Hematopoietic multipotent progenitor cell treated with erythropoietin and hydrocortisone succinate and interleukin-3 and kit ligand, for 15 days (in vitro differentiated cells): ENCODE measurements around the gene SPEG.
A peak's percentile ranks its signal among the peaks of the same experiment; 100 is the strongest.

Experiments
- DNase-seq: peaks from one replicate; pipeline ENCODE4 v3.0.0-alpha.2; 2015; ENCODE audit warnings: low spot score

The SPEG gene

DNA sequence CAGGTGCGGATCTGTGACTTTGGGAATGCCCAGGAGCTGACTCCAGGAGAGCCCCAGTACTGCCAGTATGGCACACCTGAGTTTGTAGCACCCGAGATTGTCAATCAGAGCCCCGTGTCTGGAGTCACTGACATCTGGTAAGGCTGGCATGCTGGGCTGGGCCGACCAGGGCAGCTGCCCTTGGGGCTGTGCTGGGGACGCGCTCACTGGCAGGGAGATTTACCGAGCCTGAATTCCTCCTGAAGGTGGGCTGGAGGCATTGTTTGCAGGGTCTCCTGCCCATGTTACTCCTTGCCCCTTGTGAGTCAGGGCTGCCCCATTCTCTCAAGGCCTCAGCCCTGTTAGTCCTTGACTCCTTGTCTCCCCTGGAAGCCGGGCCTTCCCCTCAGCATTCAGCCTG is 45.4 kb downstream of the SPEG start:
- no peak for DNase-seq

DNA sequence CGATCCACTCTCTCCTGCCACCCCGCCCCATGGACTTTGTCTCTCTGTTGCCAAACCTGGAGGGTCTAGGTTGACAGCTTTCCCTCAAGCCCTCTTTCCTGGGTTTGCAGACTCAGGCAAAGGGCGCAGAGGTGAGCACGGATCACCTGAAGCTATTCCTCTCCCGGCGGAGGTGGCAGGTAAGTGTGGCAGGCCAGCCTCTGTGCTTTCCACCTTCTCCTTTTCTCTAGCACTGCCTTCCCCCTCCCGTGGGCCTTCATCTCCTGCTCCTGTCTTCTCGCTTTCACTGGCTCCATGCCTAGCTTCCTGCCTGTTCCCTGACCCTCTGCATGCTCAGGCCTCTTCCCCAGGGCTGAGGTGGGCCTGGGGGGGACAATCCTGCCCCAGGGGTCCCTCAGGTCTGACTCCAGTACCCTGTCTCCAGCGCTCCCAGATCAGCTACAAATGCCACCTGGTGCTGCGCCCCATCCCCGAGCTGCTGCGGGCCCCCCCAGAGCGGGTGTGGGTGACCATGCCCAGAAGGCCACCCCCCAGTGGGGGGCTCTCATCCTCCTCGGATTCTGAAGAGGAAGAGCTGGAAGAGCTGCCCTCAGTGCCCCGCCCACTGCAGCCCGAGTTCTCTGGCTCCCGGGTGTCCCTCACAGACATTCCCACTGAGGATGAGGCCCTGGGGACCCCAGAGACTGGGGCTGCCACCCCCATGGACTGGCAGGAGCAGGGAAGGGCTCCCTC is 48.2 kb downstream of the SPEG start:
- no peak for DNase-seq

DNA sequence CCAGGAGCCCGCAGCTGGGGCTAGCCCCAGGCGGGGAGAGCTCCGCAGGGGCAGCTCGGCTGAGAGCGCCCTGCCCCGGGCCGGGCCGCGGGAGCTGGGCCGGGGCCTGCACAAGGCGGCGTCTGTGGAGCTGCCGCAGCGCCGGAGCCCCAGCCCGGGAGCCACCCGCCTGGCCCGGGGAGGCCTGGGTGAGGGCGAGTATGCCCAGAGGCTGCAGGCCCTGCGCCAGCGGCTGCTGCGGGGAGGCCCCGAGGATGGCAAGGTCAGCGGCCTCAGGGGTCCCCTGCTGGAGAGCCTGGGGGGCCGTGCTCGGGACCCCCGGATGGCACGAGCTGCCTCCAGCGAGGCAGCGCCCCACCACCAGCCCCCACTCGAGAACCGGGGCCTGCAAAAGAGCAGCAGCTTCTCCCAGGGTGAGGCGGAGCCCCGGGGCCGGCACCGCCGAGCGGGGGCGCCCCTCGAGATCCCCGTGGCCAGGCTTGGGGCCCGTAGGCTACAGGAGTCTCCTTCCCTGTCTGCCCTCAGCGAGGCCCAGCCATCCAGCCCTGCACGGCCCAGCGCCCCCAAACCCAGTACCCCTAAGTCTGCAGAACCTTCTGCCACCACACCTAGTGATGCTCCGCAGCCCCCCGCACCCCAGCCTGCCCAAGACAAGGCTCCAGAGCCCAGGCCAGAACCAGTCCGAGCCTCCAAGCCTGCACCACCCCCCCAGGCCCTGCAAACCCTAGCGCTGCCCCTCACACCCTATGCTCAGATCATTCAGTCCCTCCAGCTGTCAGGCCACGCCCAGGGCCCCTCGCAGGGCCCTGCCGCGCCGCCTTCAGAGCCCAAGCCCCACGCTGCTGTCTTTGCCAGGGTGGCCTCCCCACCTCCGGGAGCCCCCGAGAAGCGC is 49.1 kb downstream of the SPEG start:
- no peak for DNase-seq

DNA sequence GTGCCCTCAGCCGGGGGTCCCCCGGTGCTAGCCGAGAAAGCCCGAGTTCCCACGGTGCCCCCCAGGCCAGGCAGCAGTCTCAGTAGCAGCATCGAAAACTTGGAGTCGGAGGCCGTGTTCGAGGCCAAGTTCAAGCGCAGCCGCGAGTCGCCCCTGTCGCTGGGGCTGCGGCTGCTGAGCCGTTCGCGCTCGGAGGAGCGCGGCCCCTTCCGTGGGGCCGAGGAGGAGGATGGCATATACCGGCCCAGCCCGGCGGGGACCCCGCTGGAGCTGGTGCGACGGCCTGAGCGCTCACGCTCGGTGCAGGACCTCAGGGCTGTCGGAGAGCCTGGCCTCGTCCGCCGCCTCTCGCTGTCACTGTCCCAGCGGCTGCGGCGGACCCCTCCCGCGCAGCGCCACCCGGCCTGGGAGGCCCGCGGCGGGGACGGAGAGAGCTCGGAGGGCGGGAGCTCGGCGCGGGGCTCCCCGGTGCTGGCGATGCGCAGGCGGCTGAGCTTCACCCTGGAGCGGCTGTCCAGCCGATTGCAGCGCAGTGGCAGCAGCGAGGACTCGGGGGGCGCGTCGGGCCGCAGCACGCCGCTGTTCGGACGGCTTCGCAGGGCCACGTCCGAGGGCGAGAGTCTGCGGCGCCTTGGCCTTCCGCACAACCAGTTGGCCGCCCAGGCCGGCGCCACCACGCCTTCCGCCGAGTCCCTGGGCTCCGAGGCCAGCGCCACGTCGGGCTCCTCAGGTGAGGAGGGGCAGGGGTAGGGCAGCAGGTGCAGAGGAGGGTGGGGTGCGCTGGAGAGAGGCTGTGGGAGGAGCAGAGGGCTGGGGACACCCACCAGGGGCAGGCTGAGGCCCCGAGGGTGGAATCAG is 49.9 kb downstream of the SPEG start:
- no peak for DNase-seq

DNA sequence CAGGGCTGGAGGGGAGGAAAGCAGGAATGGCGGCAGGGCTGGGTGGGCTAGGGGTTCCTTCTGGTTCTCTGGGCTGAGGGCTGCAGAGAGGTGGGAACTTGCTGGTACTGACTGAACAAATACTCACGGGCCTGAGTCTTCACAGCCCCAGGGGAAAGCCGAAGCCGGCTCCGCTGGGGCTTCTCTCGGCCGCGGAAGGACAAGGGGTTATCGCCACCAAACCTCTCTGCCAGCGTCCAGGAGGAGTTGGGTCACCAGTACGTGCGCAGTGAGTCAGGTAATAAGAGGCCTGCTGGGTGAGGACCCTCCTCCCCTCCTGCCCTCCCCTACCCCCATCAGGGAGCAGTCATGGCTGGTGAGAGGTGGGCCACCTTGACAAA is 50.5 kb downstream of the SPEG start:
- no peak for DNase-seq

DNA sequence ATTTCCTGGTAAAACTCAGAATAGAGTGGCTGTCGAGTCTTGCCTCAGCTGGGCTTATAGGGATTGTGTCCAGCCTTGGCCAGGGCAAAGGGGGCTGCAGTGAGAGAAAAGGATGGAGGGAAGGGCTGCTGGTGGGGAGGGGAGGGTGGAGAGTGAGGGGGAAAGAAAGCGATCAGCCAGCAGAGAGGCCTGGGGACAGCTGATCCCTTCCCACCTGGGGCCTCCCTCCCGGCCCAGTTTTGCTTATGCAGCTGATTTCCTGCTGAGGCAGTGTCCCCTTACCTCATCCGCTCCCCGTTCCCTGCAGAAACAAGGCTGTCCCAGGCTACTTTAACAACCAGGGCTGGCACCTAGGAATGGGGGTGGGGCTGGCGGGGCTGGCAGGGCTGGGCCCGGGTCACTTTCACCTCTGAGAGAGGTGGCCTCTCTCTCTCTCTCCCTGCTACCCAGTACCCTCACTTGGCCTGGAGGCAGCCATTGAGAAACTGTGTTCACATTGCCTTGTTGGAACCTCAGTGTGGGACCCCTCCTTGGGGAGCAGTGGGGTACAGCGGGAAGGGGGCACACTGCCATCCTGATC is 51.8 kb downstream of the SPEG start:
- no peak for DNase-seq

DNA sequence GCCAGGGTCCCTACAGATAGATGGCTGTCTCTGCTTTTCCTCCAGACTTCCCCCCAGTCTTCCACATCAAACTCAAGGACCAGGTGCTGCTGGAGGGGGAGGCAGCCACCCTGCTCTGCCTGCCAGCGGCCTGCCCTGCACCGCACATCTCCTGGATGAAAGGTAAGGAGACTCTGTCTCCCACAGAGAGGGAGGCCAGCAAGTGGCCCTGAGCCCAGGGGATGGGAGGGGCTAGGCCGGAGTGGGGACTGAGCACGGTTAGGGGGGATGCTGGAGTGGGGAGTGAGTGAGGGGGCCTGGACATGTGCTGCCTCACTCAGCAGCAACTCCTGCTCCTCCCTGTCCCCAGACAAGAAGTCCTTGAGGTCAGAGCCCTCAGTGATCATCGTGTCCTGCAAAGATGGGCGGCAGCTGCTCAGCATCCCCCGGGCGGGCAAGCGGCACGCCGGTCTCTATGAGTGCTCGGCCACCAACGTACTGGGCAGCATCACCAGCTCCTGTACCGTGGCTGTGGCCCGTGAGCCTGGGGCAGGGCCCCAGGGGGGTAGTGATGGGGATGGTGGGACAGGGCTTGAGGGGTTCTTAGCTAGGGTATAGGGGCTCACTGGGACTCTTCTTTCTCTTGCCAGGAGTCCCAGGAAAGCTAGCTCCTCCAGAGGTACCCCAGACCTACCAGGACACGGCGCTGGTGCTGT is 53.7 kb downstream of the SPEG start:
- DNase-seq = no peak

DNA sequence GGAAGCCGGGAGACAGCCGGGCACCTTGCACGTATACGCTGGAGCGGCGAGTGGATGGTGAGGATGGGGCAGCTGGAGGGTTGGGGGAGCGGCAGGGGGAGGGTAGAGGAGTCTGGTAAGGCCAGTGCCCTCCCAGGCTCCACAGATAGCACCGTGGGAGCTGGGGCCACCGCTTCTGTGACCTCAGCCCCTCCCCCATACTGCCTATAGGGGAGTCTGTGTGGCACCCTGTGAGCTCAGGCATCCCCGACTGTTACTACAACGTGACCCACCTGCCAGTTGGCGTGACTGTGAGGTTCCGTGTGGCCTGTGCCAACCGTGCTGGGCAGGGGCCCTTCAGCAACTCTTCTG is 54.2 kb downstream of the SPEG start:
- no peak for DNase-seq

DNA sequence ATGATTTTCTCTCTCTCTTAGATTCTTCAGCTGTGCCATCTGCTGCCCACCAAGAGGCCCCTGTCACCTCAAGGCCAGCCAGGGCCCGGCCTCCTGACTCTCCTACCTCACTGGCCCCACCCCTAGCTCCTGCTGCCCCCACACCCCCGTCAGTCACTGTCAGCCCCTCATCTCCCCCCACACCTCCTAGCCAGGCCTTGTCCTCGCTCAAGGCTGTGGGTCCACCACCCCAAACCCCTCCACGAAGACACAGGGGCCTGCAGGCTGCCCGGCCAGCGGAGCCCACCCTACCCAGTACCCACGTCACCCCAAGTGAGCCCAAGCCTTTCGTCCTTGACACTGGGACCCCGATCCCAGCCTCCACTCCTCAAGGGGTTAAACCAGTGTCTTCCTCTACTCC is 54.7 kb downstream of the SPEG start:
- DNase-seq = no peak

DNA sequence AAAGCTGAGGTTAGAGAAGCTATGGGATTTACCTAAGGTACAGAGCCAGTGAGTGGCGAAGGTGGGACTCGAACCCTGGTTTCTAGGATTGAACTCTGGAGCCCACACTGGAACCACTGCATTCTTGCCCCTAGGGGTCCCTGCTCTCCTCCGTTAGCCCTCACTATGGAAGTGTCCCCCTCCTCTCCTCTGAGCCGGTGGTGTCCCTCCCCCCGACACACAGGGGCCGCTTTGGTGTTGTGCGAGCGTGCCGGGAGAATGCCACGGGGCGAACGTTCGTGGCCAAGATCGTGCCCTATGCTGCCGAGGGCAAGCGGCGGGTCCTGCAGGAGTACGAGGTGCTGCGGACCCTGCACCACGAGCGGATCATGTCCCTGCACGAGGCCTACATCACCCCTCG is 55.5 kb downstream of the SPEG start:
- no peak for DNase-seq

DNA sequence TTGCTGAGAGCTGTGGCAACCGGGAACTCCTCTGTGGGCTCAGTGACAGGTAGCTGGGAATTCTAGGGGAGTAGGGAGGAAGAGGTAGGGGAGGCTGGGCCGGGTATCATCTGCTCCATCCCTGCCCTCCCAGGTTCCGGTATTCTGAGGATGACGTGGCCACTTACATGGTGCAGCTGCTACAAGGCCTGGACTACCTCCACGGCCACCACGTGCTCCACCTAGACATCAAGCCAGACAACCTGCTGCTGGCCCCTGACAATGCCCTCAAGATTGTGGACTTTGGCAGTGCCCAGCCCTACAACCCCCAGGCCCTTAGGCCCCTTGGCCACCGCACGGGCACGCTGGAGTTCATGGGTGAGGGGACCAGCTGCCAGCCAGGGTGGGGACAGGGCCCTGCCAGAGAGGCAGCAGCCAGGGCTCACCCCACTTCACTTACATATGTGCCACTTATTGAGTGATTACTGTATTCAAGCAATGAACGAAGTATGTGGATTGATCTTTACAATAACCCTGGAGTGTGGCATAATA is 56.0 kb downstream of the SPEG start:
- DNase-seq = no peak

DNA sequence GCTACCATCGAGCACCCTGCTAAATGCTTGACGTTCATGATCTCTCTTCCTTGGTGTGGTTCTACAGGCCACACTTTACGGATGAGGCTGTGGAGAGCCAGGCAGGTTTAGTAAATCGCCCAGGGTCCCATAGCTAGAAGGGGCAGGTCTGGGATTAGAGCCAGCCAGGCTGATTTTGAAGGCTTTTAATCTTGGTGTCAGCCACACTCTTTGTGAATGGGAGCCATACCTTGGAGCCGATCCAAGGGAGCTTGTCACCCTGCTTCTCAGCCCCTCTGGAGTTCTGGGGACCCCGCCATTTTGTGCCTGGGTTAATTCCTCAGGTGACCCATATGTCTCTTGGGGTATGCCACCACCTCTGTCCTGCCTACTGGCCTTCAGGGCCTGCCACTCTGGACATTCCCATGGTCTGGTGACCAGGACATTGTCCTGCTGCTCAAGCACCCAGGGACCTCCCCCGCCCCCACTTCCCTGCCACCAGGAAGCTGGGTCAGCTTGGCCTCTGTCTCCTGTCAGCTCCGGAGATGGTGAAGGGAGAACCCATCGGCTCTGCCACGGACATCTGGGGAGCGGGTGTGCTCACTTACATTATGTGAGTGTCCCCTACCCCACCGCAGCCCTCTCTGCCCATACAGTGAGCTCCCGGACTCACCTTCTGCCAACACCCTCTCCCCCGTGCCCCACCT is 56.8 kb downstream of the SPEG start:
- no peak for DNase-seq

DNA sequence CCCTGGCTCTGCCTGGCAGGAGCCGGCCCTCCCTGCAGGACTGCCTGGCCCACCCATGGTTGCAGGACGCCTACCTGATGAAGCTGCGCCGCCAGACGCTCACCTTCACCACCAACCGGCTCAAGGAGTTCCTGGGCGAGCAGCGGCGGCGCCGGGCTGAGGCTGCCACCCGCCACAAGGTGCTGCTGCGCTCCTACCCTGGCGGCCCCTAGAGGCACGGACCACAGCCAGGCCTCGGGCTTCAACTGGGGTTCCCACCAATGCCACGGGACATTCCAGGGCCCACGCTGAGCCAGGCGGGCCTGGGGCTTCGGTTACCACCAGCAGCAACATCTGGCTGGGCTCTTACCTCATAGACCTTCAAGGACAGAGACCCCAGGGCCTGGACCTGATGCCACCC is 57.9 kb downstream of the SPEG start:
- DNase-seq = no peak

DNA sequence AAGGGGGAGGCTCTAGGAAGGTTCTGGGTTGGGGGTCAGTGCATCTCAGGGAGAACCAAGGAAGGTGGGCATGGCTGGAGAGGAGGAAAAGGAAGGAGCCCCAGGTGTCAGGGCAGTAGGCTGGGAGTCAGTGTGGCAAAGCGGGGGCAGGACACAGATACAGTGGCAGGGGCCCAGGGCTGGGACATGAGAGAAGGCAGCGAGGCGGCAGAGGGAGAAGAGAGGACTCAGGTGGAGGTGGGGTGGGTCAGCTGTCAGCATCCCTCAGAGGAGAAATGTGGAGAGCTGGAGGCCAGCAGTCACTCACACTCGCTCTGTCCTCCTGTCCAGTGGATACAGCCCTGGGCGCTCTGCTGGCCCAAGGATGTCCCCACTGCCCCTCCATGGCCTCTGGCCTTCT is 58.4 kb downstream of the SPEG start:
- no peak for DNase-seq

DNA sequence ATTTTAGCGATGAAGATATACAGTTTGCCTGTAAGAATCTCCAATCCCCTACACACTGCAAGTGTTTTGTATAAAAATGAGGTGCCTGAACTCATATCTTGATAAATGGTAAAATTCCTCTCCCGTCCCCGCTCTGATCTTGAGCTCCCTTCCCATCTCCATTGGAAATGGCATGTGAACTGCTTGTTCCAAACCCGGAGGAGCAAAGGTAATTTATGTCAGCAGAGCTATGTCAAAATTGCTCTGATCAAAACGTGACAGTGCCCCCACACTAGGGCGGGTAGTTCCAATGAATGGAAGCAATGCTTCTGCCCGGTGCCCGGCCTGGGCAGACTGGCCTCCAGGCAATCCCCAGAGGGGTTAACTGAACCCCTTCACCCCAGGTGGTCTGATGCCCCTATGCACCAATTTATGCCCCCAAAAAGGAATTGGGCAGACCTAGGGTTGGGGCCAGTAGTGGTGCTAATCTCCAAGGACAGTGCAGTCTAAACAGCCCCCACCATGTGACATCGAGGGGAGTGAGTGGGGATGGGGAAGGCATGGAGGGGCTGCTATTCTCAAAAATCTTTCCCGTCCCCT is 60.4 kb downstream of the SPEG start:
- DNase-seq = no peak

DNA sequence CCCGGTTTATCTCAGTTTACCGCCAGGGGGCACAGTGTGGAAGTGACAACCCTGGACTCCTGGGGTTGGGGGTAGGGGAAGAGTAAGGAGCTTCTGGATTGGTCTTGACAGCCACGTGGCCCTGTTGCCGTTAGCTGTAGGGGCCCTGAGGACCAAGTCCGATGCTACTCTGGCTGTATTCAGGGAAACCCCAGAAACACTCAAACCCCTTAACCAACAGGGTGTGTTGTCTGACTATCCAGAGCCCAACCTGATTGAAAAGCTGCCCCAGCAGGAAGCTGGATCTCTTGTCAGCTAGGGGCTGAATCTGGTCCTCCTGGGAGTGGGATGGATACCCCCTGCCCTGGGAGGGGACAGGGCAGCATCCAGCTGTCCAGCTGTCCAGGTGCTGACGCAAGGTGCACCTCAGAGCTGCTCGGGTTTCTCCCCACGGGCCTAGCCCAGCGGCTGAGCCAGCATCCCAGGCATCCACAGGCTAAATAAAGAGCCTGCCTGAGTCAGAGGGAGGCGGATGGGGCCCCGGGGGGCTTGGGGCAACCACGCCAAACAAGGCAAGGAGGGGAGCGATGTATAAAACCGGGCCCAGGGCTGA is 61.0 kb downstream of the SPEG start:
- DNase-seq = peak; percentile 62

DNA sequence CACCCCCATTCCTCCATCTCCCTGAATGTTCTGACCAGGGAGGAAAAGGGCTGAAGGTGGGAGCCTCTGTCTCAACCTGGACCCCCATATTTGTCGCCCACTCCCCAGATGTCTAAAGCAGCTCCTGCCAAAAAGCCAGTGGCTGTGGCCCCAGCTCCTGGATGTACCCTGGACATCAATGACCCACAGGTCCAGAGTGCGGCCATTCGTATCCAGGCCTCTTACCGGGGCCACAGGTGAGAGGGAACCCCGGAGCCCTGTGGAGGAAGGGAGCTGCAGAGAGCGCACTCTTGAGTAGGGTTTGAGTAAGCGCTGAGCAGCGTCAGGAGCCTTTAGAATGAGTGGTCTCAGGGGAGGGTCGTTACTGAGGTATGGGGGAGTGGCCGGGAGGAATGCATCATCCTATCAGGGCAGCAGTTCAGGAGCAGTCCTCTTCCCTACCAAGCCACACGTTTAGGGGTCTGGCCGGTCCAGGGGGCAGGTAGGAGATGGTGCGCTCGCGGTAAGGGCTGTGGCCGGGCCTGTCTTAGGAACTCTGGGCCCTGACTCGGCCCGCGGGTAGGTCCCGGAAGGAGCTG is 61.7 kb downstream of the SPEG start:
- no peak for DNase-seq

DNA sequence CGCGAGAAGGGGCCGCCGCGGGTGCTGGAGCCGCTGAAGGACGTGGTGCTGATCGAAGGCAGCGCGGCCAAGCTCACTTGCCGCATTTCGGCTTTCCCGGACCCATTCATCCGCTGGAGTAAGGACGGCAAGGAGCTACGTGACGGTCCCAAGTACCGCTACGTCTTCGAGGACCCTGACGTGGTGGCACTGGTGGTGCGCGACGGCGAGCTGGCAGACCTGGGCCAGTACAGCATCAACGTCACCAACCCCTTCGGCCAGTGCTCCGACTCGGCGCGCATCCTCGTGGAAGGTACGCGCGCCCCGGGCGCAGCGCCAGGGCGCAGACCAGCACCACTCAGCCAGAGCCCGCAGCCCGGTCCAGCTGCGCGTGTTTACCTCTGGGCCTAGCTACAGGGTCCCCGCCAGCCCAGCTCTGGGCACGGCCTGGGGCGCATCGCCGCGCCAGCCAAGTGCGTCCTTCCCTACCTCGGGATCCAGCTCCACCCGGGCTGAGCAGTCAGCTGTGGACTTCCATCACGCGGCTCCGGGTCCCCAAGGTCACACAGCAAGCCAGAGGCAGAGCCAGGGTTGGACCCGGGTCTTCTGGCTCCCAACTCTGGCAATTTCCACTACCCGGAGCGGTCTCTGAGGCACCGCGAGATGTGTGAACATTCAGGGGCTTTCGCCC is 62.3 kb downstream of the SPEG start:
- DNase-seq = no peak
